Effector CD8-positive, alpha-beta T cell (primary cell): Measurements from ENCODE around the gene KDM6A.
"Not testable (repeated sequence)": the region's sequence is repeated elsewhere in the genome, so short reads cannot be mapped to it uniquely, and the experiment has no call there.

Experiments used
- DNase-seq: peaks from one replicate; lab custom pipeline; 2025; lab: John Stamatoyannopoulos, UW

The KDM6A gene

GRCh38 chrX:44961817-44962607, 89.0 kb downstream of the KDM6A start:
- no peak for DNase-seq

GRCh38 chrX:44962944-44963343, 90.0 kb downstream of the KDM6A start:
- no peak for DNase-seq

- no peak for DNase-seq
Observed at GRCh38 chrX:44967221-44967620, 94.2 kb downstream of the KDM6A start.

- no peak for DNase-seq
Observed at GRCh38 chrX:44970709-44971108, 97.7 kb downstream of the KDM6A start.

GRCh38 chrX:44971674-44972073, 98.7 kb downstream of the KDM6A start:
- no peak for DNase-seq

- no peak for DNase-seq
Observed at GRCh38 chrX:44972132-44972531, 99.1 kb downstream of the KDM6A start.

- DNase-seq, result no peak
Observed at GRCh38 chrX:44973420-44973932, 100.5 kb downstream of the KDM6A start.

GRCh38 chrX:44974451-44974850, 101.5 kb downstream of the KDM6A start:
- DNase-seq, result no peak

- DNase-seq, result no peak
Observed at GRCh38 chrX:44975666-44976263, 102.8 kb downstream of the KDM6A start.

- no peak for DNase-seq
Observed at GRCh38 chrX:44978976-44979375, 106.0 kb downstream of the KDM6A start.

- no peak for DNase-seq
Observed at GRCh38 chrX:44980403-44980802, 107.4 kb downstream of the KDM6A start.

GRCh38 chrX:44980883-44981282, 107.9 kb downstream of the KDM6A start:
- DNase-seq, result no peak

GRCh38 chrX:44989995-44990770, 117.2 kb downstream of the KDM6A start:
- no peak for DNase-seq

GRCh38 chrX:44992775-44993174, 119.8 kb downstream of the KDM6A start:
- DNase-seq, result no peak

- no peak for DNase-seq
Observed at GRCh38 chrX:44996277-44996676, 123.3 kb downstream of the KDM6A start.

- DNase-seq, result no peak
Observed at GRCh38 chrX:44997282-44997812, 124.4 kb downstream of the KDM6A start.

GRCh38 chrX:44997888-44998287, 124.9 kb downstream of the KDM6A start:
- no peak for DNase-seq

GRCh38 chrX:44999237-44999636, 126.2 kb downstream of the KDM6A start:
- DNase-seq, result not testable (repeated sequence)

GRCh38 chrX:44999872-45000271, 126.9 kb downstream of the KDM6A start:
- DNase-seq, result not testable (repeated sequence)

GRCh38 chrX:45001048-45001447, 128.1 kb downstream of the KDM6A start:
- DNase-seq, result no peak

- no peak for DNase-seq
Observed at GRCh38 chrX:45003085-45003484, 130.1 kb downstream of the KDM6A start.
